IMR-90 (cell line): ENCODE results near the gene GSTO1.

Experiments
- CHD1 ChIP-seq: IDR thresholded peaks from 2 replicates; pipeline ENCODE4 v1.6.1; 2012; ENCODE audit warnings: low read depth, low read length, improper control_type of control experiment
- CTCF ChIP-seq: conservative IDR thresholded peaks from 2 replicates; pipeline ENCODE4 v1.5.1; 2012; ENCODE audit warnings: mild to moderate bottlenecking, low read depth, low read length, improper control_type of control experiment
- MAZ ChIP-seq: IDR thresholded peaks from 2 replicates; pipeline ENCODE4 v1.6.1; 2012; ENCODE audit warnings: low read depth, mild to moderate bottlenecking, low read length, improper control_type of control experiment, moderate library complexity, borderline replicate concordance
- MXI1 ChIP-seq: IDR thresholded peaks from 2 replicates; pipeline ENCODE4 v1.6.1; 2012; ENCODE audit warnings: low read depth, mild to moderate bottlenecking, low read length, moderate library complexity, borderline replicate concordance
- POLR2A ChIP-seq: IDR thresholded peaks from 2 replicates; pipeline ENCODE4 v1.6.1; 2012; ENCODE audit warnings: mild to moderate bottlenecking, low read depth, low read length
- RFX5 ChIP-seq: IDR thresholded peaks from 2 replicates; pipeline ENCODE4 v1.8.0; 2012; ENCODE audit warnings: low read depth, mild to moderate bottlenecking, low read length, moderate library complexity

DNA sequence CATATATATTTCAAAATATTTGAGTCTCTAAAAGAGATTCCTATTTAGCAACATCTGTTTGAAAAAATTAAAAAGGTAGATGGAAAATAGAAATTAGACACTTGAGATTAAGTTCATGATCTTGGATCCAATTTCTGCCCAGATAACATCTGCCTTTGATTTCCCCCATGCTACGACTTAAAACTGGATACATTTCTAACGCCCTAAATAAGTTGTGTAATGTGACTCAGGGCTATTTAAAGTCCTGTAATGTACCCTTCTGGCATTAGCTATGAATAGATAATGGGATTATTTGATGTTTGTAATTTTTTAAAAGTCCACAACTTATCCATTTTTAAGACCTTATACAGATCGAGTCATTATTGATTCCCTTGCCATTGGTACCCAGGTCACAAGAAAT lies 46.0 kb upstream of the GSTO1 start:
- TF ChIP-seq MXI1, result no peak
- TF ChIP-seq CTCF, result no peak
- no peak for TF ChIP-seq POLR2A
- no peak for TF ChIP-seq CHD1
- TF ChIP-seq RFX5, result no peak
- no peak for TF ChIP-seq MAZ
